ENCODE results near the gene UQCC2.

Gene UQCC2

DNA sequence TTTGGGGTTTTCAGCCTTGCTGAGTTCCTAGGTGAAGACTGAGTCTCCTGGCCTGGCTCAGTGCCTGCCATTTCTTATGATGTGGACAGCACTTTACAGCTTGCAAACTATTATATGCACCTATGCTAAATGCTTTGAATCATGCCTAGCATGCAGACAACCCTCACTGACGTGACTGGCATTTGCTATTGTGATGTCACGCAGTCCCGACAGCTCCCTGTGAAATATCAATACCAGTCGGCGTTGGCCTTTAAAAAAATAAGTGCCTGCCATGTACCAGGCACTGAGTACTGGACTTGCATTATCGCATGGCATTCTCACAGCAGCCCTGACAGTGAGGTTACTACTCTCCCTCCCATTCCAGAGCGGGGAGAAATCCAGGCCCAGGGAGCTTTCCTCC is 35.5 kb downstream of the UQCC2 start:
- no peak for DNase-seq (ENCODE audit: low spot score)

DNA sequence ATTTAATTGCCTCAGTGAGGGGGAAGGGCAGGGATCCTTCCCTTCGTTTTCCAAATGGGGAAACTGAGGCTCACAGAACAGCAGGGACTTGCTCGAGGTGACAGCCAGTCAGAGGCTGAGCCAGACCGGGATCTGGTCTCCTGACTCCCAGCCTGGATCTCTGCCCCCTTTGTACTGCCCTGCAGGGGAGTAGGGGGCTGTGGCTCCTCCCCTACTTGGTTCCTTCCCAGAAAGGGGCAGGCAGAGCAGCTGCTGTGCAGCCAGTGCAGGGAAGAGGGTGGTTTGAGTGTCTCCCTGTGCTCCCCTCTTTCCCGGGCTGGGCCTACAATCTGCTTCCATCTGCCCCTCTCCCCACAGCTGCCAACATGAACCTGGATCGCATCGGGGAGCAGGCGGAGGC is 37.6 kb downstream of the UQCC2 start:
- DNase-seq (ENCODE audit: low spot score) = no peak

DNA sequence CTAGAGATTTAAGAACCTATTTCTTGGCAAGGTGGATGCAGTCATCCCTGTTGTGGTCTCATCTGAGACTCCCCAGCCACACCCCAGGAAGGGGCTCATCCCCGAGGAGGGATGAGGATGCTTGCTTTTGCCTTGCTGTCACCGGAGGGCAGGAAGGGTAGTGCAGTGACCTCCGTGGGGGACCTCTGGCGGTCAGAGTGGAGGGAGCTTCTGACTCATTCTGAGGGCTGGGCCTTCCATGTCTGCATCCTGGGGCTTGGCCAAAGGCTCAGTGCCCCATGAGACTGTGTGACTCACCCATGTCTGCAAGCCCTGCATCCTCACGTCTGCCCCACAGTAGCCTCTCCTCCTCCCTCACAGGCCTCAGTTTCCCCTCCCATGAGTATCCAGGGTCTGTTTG is 38.7 kb downstream of the UQCC2 start:
- peak; percentile 83 for DNase-seq (ENCODE audit: low spot score)

DNA sequence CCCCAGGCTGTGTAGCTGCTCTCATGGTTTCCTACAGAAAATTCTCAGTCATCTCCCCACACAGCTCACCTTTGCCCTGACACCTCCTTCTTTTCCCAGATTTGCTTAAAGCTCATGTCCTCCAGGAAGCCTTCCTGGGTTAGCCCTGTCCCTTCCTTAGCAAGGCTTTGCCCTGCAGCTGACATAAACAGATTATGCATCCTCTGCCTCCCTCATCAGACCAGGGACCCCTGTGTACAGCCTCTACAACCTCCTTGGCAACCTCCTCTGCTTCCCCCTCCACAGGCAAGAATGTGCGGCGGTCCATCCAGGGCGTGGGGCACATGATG is 39.8 kb downstream of the UQCC2 start:
- DNase-seq (ENCODE audit: low spot score) = no peak

DNA sequence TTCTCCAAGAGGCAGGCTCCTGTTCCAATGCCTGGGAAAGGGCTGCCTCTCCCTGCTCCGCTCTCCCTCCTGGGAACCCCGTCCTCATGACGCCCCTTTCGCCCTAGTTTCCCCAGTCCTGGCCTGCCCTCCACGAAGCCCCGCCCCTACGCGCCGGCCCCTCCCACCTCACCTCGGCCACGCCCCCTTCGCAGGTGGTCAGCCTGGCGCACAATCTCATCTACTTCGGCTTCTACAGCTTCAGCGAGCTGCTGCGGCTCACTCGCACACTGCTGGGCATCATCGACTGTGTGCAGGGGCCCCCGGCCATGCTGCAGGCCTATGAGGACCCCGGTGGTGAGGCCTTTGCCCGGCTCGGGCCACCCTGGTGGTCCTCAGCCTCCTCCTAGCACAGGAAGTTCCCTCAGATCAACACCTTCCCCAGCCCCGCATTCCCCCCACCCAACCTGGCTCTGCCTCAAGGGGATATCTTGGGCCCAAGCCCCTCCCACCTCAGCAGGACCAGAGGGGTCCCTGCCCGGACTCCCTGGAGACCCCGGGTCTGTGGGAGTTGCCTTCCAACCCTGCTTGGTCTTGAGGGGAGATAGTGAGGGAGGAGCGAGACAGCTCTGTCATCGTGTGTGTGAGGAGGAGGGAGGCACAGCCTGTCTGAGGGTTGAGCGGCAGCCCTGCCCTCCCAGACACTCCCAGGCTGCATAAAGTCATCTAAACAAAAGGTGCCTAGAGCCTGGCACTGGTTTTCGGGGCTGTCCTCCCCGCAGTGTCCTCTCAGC is 40.3 kb downstream of the UQCC2 start:
- no peak for DNase-seq (ENCODE audit: low spot score)

DNA sequence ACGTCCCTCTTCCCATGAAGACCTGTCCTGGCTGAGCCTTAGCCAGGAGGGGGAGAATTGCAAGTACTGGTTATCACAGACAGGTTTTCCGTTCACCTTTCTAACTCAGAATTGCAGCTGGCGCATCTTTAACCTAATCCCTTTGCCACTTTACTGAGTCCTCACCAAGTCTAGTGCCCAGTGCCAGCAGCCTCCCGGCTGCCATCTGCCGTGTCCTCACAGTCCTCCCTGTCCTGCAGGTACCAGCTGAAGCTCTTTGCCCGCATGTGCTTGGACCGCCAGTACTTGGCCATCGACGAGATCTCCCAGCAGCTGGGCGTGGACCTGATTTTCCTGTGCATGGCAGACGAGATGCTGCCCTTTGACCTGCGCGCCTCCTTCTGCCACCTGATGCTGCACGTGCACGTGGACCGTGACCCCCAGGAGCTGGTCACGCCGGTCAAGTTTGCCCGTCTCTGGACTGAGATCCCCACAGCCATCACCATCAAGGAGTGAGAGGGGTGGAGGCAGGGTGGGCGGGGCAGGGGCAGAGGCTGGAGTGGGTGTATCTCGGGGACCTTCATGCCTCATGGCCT is 41.3 kb downstream of the UQCC2 start:
- DNase-seq (ENCODE audit: low spot score) = no peak

DNA sequence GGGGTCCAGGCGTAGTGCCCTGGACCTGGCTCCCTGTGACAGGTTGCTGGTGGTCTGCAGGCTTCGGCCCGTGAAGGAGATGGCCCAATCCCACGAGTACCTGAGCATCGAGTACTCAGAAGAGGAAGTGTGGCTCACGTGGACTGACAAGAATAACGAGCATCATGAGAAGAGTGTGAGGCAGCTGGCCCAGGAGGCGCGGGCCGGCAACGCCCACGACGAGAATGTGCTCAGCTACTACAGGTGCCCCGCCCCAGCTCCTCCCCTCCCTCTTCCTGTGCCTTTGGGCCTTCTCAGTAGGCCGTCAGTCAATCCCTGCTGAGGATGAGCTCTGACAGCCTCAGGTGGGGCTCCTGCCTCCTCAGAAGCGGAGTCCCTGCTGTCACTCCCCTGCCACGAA is 42.6 kb downstream of the UQCC2 start:
- peak; percentile 29 for DNase-seq (ENCODE audit: low spot score)

DNA sequence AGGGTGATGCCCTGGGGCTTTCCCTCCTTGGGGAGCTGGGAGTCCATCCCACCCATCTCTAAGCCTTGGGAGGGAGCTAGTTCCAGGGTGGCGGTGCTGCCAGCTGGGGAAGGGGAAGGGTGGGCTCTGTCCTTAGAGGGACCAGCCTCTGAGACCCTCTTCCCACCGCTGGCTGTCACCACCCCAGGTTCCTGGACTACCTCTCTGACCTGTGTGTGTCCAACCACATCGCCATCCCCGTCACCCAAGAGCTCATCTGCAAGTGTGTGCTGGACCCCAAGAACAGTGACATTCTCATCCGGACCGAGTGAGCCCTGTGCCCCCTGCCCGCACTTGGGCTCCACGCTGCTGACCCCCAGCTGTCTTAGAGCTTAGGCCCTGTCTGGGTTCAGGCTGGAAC is 43.2 kb downstream of the UQCC2 start:
- DNase-seq (ENCODE audit: low spot score) = no peak

DNA sequence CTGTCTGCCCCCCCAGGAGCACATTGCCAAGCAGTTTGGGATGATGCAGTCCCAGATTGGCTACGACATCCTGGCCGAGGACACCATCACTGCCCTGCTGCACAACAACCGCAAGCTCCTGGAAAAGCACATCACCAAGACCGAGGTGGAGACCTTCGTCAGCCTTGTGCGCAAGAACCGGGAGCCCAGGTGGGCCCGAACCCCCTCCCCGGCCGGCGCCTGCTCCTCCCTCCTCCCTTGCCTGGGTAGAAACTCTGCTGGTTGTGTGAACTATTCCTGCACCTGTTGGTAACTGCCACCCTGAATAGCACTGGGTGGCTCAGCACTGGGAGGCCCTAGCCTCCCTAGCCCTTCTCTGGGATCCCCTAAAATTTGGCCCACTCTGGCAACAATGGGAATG is 43.7 kb downstream of the UQCC2 start:
- no peak for DNase-seq (ENCODE audit: low spot score)

DNA sequence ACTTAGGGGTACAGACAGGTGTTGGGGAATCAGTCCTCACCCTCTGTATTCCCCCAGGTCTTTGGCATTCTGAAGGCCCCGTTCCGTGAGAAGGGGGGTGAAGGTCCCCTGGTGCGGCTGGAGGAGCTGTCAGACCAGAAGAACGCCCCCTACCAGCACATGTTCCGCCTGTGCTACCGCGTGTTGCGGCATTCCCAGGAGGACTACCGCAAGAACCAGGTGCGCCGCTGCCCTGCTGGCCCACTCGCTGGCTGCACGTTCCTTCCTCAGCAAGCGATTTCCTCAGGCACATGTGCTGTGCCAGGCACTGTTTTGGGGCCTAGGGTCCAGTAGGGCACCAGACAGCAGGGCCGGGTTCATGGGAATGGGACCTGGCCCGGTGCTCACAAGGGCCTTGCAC is 44.4 kb downstream of the UQCC2 start:
- no peak for DNase-seq (ENCODE audit: low spot score)

DNA sequence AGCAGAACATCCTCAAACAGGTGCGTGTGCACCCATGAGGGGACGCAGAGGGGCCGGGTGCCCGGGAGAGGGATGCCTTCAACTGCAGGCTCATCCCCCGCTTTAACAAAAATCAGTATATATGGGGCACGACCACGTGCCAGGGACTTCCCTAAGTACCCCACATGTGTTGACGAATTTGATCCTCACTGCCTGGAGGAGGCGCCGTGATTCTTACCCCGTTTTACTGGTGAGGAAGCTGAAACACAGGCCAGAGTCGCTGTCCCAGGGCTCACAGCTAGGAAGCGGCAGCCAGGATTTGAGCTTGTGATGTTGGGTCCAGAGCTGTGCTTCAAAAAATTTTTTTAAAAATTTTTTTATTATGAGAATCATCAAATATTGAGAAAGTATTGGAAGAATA is 45.5 kb downstream of the UQCC2 start:
- DNase-seq (ENCODE audit: low spot score) = no peak

DNA sequence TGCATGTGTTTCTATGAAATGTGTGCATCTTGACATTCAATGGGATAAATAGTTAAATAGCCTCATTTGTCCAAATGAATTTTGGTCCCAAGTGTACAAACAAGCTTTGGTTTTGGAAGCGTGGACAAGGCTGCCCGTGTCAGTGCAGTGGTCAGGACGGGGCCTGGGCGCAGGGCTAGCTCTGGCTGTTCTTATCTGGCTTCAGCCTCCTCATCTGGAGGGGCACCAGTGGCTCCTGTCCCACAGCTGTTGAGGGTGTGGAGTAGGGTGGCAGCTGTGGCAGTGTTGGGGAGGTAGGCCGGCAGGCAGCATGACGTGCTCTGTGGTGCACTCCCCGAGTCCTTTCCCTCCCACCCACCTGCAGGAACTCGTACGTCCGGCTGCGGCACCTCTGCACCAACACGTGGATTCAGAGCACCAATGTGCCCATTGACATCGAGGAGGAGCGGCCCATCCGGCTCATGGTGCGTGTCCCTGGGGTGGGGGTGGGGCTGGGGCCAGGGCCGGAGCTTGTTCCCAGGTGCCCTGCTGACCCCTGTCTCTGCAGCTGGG is 46.9 kb downstream of the UQCC2 start:
- DNase-seq (ENCODE audit: low spot score) = no peak

DNA sequence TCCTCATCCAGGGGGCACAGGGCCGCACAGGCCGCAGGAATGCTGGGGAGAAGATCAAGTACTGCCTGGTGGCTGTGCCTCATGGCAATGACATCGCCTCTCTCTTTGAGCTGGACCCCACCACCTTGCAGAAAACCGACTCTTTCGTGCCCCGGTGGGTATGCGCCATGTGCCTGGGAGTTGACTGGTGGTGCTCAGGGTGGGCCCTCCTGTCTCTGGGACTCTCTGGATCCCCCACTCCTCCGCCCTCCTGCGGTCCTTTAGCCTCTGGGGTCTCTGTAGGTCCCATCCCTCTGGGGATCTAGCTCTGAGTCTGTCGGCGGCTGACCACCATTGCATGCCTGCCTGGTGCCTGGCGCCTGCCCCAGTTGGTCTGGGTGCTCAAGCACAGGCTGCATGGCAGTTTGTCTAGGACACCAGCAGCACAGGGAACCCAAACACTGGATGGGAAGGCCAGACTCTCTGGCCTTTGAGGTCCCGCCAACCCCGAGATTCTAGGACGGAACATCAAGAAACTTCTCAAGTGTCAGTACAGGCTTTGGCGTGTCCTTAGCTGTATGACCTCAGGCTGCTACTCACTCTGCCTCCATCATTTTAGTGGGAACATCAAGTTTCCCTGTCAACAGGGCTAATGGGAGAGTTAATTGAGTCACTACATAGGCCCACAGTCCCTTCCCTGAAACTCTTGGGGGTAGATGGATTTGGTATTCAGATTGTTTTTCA is 47.6 kb downstream of the UQCC2 start:
- no peak for DNase-seq (ENCODE audit: low spot score)

DNA sequence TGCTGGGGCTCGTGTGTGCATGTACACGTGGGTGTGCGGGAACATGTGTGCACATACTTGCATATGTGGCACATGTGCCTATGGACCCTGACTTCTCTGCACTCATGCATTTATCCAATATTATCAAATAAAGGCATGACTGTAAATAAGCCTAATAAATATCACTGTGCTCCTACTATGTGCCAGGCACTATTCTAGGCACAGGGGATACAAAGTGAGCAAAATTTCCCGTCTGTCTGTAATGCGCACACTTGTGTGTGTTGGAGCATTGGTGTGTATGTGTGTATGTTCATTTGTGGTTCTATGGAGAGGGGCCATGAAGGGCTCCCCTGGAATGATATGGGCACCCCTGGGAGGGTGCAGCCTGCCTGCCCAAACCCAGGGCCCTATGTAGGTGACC is 48.5 kb downstream of the UQCC2 start:
- no peak for DNase-seq (ENCODE audit: low spot score)

DNA sequence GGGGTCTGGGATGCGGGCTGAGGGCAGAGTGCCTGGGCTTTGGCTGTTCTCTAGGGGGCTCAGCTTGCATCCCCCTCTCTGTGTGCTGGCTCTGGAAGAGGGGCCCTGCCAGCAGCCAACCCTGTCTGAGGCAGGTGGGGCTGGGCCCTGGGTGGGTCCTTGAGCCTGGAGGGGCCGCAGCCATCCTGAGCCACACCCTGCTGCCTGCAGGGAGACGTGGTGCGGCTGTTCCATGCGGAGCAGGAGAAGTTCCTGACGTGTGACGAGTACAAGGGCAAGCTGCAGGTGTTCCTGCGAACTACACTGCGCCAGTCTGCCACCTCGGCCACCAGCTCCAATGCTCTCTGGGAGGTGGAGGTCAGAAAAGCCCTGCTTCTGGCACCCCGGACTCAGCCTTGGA is 49.2 kb downstream of the UQCC2 start:
- DNase-seq (ENCODE audit: low spot score) = no peak

DNA sequence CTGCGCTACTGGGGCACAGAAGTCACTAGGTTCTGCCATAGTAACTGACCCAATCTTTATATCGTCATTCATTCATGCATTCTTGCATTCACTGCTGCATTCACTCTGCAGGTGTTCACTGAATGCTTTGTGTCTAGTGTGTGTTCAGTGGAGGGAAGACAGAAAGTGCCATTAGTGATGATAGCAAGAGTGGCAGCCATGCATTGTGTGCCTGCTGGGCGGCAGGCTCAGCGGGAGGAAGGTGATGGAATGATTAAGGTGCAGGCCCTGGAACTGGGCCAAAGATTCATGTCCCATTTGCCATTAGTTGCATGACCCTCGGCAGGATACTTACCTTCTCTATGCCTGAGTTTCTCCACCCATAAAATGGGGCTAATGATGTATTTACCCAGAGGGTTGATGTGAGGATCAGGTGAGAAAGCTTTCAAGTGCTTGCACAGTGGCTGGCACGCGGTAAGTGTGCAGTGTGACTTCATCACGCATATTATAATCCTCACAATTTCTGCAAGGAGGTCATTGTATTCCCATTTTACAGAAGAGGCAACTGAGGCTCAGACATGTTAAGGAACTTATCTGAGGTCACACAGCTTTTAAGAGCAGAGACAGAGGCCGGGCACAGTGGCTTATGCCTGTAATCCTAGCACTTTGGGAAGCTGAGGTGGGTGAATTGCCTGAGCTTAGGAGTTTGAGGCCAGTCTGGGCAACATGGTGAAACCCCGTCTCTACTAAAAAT is 50.2 kb downstream of the UQCC2 start:
- no peak for DNase-seq (ENCODE audit: low spot score)

DNA sequence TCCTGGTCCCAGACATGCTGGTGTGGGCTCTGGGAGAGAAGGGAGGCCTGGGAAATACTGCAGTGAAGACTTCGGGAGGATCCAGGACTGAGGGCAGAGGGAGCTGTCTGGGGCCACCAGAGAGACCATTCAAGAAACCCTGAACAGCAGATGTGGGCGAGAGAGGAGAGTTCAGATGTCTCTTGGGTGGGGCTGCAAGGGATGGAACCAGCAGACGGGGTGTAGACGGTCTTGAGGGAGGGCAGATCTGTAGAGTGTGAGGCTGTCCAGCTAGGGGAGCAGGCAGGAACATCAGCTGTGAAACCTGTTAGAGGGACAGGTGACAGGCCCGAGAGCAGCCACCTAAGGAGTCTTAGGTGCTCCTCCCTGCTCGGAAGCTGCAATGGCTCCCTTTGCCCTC is 51.5 kb downstream of the UQCC2 start:
- no peak for DNase-seq (ENCODE audit: low spot score)

DNA sequence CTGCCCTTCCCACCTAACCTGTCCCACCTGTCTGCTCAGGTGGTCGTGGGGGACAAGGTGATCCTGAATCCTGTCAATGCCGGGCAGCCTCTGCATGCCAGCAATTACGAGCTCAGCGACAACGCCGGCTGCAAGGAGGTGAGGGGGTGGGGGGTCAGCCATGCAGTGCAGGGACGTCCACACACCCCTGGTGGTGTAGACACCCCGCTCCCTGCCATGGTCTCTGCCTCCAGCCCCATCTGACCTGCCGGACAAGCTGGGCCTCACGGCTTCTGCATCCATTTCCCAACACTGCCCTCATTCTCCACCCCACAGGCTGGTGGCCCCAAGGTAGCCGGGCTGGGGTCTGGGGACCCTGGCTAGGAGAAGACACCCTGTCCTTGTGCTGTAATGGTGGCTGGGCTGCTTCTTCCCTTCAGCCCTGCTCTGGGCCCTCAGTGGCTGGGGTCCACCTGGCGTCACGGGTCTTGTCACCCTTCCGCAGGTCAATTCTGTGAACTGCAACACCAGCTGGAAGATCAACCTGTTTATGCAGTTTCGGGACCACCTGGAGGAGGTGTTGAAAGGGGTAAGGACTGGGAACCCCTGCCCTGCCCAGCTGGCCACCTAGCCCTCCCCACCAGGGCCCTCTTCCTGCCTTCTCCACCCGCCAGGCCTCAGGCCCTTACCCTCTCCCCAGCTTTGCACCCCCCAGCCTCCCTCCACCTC is 52.4 kb downstream of the UQCC2 start:
- no peak for DNase-seq (ENCODE audit: low spot score)

DNA sequence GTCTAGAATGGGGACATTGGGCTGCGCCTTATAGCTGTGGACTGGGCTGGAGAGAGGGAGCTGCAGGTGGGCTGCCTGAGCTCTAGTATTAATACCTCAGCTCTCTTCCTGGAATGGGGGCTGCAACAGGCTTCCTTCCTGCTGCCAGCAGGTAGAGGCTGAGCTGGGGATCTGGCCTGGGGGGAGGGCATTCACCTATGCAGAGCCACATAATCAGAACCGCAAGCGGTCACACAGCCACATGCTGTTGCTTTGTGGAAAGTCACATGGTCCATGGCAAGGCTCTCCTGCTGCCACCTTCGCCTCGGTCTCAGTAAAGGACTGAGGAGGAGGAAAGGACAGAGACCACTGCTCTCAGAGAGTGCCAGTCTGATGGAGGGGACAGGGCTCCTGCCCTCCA is 54.7 kb downstream of the UQCC2 start:
- DNase-seq (ENCODE audit: low spot score) = no peak

DNA sequence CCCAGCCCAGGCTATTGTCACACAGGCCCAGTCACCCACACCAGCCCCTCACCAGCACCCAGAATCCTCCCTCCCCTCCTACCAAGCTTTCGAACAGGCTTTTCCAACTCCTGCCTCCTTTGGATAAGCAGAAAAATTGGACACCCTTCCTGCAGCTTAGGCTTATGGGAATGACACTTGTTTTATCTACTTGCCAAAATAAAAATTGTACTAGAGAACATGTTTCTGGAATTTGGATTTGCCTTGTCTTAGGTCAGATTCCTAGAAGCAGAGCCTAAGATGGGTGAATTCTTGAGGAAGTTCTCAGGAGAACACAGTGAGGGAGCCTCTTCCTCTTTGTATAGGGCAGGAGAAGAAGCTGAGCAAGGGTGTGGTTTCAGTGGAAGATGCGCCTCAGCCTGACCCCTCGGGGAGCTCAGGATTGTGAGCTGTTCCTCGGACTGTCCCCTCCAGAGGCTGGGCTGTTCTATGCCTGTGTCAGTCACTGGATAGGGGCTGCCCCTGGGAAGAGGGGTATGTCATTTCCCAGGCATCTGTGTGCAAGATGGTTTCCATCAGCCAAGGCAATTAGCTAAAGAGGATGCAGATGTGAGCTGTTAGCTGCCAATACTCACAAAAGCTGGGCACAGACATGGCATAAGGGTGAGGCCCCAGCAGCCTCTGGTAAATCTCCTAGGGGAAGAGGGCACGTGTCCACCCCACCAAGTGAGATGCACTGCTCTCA is 56.5 kb downstream of the UQCC2 start:
- no peak for DNase-seq (ENCODE audit: low spot score)

DNA sequence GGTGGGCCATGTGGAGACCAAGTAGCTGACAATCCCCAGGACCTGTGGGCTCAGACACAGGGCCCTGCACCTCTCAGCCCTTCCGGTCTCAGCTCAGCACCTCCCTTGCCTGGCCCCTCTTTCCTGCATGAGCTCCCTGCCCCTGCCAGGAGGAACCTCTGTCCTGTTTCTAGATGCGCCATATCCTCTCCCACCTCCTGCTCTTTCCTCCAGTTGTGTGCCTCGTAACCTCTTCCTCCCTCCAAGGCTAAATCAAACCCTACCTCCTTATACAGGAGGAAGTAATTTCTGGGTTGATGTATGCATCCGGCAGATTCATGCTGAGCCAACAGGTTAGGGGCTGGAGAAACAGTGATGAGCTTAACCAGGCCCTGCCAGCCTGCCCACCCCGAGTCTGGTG is 59.5 kb downstream of the UQCC2 start:
- no peak for DNase-seq (ENCODE audit: low spot score)

Data from HuH-7.5 (cell line).